GM12864 (cell line): Measurements from ENCODE around the gene RNF175.

Experiments
- DNase-seq: peaks from one replicate; pipeline ENCODE4 v3.0.0-alpha.2; 2011; ENCODE audit warnings: low read depth
- H3K4me3 ChIP-seq: 2 replicates; pipeline ENCODE4 v1.5.1; 2011; ENCODE audit warnings: mild to moderate bottlenecking, low read depth, low read length, control low read depth
- TF ChIP-seq, protein P1 (sequence below): IDR thresholded peaks from 2 replicates; pipeline ENCODE4 v1.5.1; 2011; ENCODE audit warnings: low read depth, mild to moderate bottlenecking, moderate library complexity, low read length, control low read depth, inconsistent platforms; ENCODE audit errors: missing control alignments

RNF175 gene

DNA sequence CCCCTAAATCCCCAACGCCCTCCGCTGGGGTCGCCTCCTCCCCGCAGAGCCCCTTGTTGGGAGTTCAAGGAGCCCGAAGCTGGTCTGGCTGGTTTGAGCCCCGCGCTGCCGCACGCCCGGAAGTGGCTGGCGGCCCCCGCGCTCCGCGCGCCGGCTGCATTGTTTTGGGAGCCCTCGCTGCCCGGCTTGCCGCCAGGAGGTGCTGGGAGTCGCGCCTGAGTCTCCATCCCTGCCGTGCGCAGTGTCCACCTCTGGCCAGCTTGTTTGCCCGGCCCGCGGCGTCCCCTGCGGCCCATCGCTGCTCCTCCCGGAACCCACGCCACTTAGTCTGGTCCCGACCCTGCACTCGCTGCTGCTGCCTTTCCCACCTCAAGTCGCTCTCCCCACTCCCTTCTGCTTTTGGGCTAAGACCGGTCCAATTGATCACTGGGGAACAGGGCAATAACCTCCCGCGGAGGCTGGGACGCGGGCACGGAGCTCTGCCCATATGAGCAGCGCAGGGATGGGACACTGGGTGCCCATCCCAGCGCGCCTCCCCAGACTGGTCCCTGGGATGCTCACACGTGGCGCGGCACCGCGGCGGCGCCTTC is 31.2 kb upstream of the RNF175 start:
- H3K4me3 ChIP-seq, result no peak overlapping the region
- DNase-seq, result no peak
- TF ChIP-seq, protein P1, sequence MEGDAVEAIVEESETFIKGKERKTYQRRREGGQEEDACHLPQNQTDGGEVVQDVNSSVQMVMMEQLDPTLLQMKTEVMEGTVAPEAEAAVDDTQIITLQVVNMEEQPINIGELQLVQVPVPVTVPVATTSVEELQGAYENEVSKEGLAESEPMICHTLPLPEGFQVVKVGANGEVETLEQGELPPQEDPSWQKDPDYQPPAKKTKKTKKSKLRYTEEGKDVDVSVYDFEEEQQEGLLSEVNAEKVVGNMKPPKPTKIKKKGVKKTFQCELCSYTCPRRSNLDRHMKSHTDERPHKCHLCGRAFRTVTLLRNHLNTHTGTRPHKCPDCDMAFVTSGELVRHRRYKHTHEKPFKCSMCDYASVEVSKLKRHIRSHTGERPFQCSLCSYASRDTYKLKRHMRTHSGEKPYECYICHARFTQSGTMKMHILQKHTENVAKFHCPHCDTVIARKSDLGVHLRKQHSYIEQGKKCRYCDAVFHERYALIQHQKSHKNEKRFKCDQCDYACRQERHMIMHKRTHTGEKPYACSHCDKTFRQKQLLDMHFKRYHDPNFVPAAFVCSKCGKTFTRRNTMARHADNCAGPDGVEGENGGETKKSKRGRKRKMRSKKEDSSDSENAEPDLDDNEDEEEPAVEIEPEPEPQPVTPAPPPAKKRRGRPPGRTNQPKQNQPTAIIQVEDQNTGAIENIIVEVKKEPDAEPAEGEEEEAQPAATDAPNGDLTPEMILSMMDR, result no peak

DNA sequence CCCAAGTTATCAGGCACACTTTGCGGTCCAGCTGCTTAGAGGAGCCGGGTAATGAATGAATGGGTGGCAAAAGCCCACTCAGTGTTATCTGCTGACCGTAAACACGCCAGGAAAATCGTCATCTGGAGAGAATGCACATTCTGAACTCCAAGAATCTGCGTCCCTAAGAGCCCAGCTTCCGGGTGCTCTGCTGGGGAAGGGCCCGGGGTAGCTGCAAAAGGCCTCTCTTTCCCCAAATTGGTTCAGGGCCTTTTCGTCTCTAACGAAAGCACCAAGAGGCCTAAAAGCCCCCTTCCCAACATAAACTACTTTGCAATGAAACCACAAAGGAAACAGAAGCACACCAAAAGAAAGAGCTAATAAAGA is 30.7 kb upstream of the RNF175 start:
- no peak for DNase-seq
- TF ChIP-seq, protein P1, result no peak
- no peak overlapping the region for H3K4me3 ChIP-seq

DNA sequence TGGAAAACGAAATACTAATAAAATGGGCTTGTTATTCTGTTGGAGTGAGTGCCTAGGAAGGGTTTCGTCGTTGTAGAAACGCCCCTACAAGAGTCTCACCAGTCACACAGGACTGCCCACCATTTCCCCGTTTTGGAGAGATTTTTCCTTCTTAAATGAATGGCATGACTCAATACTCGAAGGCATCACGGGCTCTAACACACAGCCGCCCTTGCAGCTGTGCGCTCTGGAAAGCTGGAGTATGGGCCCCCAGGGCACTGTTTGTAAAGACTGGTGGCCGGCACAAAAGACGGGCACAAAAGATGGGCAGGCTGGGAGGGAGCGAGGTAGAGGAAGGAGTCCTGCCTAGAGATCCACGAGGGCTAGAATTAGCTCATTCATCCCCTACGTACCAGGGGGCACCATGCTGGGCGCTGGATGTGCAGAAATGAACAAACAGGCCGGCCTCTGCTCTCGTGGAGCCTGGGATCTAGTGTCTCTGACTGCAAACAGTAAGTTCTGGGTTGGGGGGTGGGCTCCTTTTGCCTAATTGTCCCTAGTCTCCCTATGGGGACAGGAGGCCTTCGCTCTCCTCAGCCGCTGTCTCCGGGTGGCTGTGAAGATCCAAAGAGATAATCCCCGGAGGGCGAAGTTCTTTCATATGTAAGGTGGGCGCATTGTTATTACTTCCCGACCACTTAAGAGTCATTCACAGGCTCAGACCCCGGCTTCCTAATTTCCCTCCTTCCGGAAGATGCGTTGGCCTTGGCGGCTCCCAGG is 30.1 kb upstream of the RNF175 start:
- TF ChIP-seq, protein P1, result no peak
- no peak overlapping the region for H3K4me3 ChIP-seq
- no peak for DNase-seq

DNA sequence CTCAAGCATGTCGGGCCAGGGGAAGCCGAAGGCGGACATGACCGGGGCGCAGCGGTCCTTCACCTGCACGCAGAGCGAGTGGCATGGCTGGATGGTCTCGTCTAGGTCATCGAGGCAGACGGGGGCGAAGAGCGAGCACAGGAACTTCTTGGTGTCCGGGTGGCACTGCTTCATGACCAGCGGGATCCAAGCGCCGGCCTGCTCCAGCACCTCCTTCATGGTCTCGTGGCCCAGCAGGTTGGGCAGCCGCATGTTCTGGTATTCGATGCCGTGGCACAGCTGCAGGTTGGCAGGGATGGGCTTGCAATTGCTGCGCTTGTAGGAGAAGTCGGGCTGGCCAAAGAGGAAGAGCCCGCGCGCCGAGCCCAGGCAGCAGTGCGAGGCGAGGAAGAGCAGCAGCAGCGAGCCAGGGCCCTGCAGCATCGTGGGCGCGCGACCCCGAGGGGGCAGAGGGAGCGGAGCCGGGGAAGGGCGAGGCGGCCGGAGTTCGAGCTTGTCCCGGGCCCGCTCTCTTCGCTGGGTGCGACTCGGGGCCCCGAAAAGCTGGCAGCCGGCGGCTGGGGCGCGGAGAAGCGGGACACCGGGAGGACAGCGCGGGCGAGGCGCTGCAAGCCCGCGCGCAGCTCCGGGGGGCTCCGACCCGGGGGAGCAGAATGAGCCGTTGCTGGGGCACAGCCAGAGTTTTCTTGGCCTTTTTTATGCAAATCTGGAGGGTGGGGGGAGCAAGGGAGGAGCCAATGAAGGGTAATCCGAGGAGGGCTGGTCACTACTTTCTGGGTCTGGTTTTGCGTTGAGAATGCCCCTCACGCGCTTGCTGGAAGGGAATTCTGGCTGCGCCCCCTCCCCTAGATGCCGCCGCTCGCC is 28.8 kb upstream of the RNF175 start, which contains the start of gene SFRP2:
TSS of gene SFRP2 (minus strand) at position 671 of the 864 bp plus-strand sequence. CDS start at position 423, 248 bp downstream.
- DNase-seq, result no peak
- TF ChIP-seq, protein P1, result no peak
- no peak within 1 kb of the TSS for H3K4me3 ChIP-seq

DNA sequence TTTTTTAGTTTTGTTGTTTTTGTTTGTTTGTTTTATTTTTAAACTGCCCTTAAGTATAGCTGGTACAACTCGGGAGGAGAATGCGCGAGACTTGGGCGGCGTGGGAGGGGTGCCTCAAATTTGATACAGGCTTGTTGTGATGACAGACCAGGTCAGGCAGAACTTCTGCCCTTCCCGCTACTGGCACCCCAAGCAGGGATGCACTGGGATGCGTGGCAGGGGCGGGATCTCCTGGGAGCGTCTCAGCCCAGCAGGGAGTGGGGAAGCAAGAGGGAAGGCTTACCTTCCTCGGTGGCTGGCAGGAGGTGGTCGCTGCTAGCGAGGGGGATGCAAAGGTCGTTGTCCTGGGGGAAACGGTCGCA is 28.2 kb upstream of the RNF175 start:
- DNase-seq, result no peak
- TF ChIP-seq, protein P1, result no peak
- no peak overlapping the region for H3K4me3 ChIP-seq

DNA sequence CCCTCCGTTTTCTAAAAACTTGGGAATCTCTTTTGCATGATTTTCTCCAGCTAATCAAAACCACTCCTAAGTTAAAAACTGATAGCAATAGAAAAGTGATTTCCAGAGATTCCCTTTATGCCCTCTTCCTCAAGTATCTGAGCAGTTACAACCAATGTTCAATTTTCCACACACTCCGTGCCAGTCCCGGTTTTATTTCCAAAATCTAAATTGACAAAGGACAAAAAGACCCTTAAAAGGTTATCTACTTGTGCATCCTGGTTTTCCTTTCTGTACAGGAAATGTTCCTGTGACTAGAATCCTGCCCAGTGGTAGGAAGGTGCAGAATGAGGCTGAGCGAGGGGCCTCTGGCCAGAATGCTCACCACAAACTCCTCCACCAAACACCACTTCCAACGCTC is 27.8 kb upstream of the RNF175 start:
- DNase-seq, result no peak
- TF ChIP-seq, protein P1, result no peak
- no peak overlapping the region for H3K4me3 ChIP-seq
